Liver (tissue), 9 donors: ENCODE measurements around the gene PFKL. TPM values are rescaled to one million over a fixed set of nuclear protein-coding genes. Genes with fewer than 3 reads are reported as not detected.

Source experiments
- DNase-seq: peaks from one replicate; pipeline ENCODE4 v3.0.0-alpha.2; 2017; ENCODE audit warnings: low spot score
- H3K27ac ChIP-seq, 2 donors: one replicate each; pipeline ENCODE4 v1.7.0; 2013; ENCODE audit warnings: inconsistent platforms in 2 of 2, low read length in 2 of 2, control low read depth in 1 of 2, low read depth in 1 of 2, mild to moderate bottlenecking in 1 of 2
- H3K27me3 ChIP-seq, 4 donors: one replicate each; pipeline versions ENCODE4 v1.6.1 to v1.7.0; 2013; ENCODE audit warnings: low read length in 3 of 4, inconsistent platforms in 1 of 4, mild to moderate bottlenecking in 1 of 4, moderate library complexity in 1 of 4; ENCODE audit not compliant: control insufficient read depth in 4 of 4, insufficient read depth in 4 of 4
- H3K36me3 ChIP-seq, 4 donors: one replicate each; pipeline versions ENCODE4 v1.6.1 to v1.7.0; 2013; ENCODE audit warnings: low read length in 3 of 4, mild to moderate bottlenecking in 3 of 4, low read depth in 1 of 4, moderate library complexity in 1 of 4; ENCODE audit not compliant: control insufficient read depth in 4 of 4, insufficient read depth in 3 of 4
- H3K4me1 ChIP-seq, 4 donors: one replicate each; pipeline versions ENCODE4 v1.6.1 to v1.7.0; 2013; ENCODE audit warnings: low read length in 3 of 4, mild to moderate bottlenecking in 3 of 4, moderate library complexity in 1 of 4; ENCODE audit not compliant: control insufficient read depth in 4 of 4, insufficient read depth in 4 of 4
- H3K4me3 ChIP-seq, 3 donors: one replicate each; pipeline versions ENCODE4 v1.6.1 to v1.7.0; 2013; ENCODE audit warnings: low read length in 3 of 3, control low read depth in 1 of 3, low read depth in 1 of 3, mild to moderate bottlenecking in 1 of 3
- H3K9ac ChIP-seq, 2 donors: one replicate each; pipeline ENCODE4 v1.7.0; 2013; ENCODE audit warnings: low read length in 2 of 2, mild to moderate bottlenecking in 2 of 2, moderate library complexity in 2 of 2, control low read depth in 1 of 2, low read depth in 1 of 2
- H3K9me3 ChIP-seq, 4 donors: one replicate each; pipeline versions ENCODE4 v1.6.1 to v1.7.0; 2013; ENCODE audit warnings: low read length in 3 of 4; ENCODE audit not compliant: control insufficient read depth in 4 of 4
- ATF3 ChIP-seq: IDR thresholded peaks from 2 replicates; pipeline ENCODE4 v1.6.1; 2016; ENCODE audit warnings: antibody characterized with exemption
- EGR1 ChIP-seq, 2 donors: IDR thresholded peaks; 2 replicates each; pipeline ENCODE4 v1.6.1; 2016 to 2018; ENCODE audit warnings: antibody characterized with exemption in 2 of 2, low read depth in 2 of 2
- FOXA1 ChIP-seq: IDR thresholded peaks from 2 replicates; pipeline ENCODE4 v1.6.1; 2016; ENCODE audit warnings: antibody characterized with exemption
- FOXA2 ChIP-seq: IDR thresholded peaks from 2 replicates; pipeline ENCODE4 v1.6.1; 2016; ENCODE audit warnings: antibody characterized with exemption
- GABPA ChIP-seq, 2 donors: IDR thresholded peaks in 1 of 2; conservative IDR thresholded peaks in 1 of 2; 2 replicates each; pipeline ENCODE4 v1.6.1; 2016; ENCODE audit warnings: antibody characterized with exemption in 2 of 2, mild to moderate bottlenecking in 1 of 2, moderate library complexity in 1 of 2
- HNF4A ChIP-seq, 2 donors: conservative IDR thresholded peaks; 2 replicates each; pipeline ENCODE4 v1.6.1; 2016; ENCODE audit warnings: antibody characterized with exemption in 2 of 2, mild to moderate bottlenecking in 2 of 2
- HNF4G ChIP-seq: IDR thresholded peaks from 2 replicates; pipeline ENCODE4 v1.6.1; 2016; ENCODE audit warnings: antibody characterized with exemption
- JUND ChIP-seq, 2 donors: IDR thresholded peaks; 2 replicates each; pipeline ENCODE4 v1.6.1; 2016; ENCODE audit warnings: antibody characterized with exemption in 2 of 2
- MAX ChIP-seq: IDR thresholded peaks from 2 replicates; pipeline ENCODE4 v1.6.1; 2016; ENCODE audit warnings: antibody characterized with exemption
- NR2F2 ChIP-seq: IDR thresholded peaks from 2 replicates; pipeline ENCODE4 v1.6.1; 2016; ENCODE audit warnings: antibody characterized with exemption
- RAD21 ChIP-seq, 2 donors: IDR thresholded peaks; 2 replicates each; pipeline ENCODE4 v1.6.1; 2016; ENCODE audit warnings: antibody characterized with exemption in 2 of 2, mild to moderate bottlenecking in 2 of 2
- RXRA ChIP-seq, 2 donors: IDR thresholded peaks; 2 replicates each; pipeline ENCODE4 v1.6.1; 2017 to 2018; ENCODE audit warnings: antibody characterized with exemption in 2 of 2, mild to moderate bottlenecking in 1 of 2
- SP1 ChIP-seq: IDR thresholded peaks from 2 replicates; pipeline ENCODE4 v1.6.1; 2018; ENCODE audit warnings: antibody characterized with exemption, mild to moderate bottlenecking
- TAF1 ChIP-seq: conservative IDR thresholded peaks from 2 replicates; pipeline ENCODE4 v1.6.1; 2016; ENCODE audit warnings: antibody characterized with exemption, mild to moderate bottlenecking
- YY1 ChIP-seq: IDR thresholded peaks from 2 replicates; pipeline ENCODE4 v1.6.1; 2016; ENCODE audit warnings: antibody characterized with exemption, mild to moderate bottlenecking
- ZBTB33 ChIP-seq: IDR thresholded peaks from 2 replicates; pipeline ENCODE4 v1.6.1; 2016; ENCODE audit warnings: antibody characterized with exemption
- WGBS: extraction: QIAGEN DNeasy Blood & Tissue Kit; methylation state at CpG from one replicate; pipeline ENCODE4 v1.1.7; 2013; 5-methylcytosine and 5-hydroxymethylcytosine counted together
- polyA plus RNA-seq, 2 donors: library from polyadenylated mRNA; stranded (reverse) in 1 of 2; unstranded in 1 of 2; fragments of 200-250 nt in 1 of 2; fragments of >200 nt in 1 of 2; fragmentation: Nextera tagmentation in 1 of 2; extraction: Ambion mirVana in 1 of 2; gene quantifications; one replicate each; pipeline versions ENCODE4 v1.2.1 to v1.2.3, GENCODE V29; 2013 to 2015
- total RNA-seq, 2 donors: library from RNA; depleted of rRNA; stranded (reverse); fragments of >200 nt; gene quantifications; one replicate each; pipeline ENCODE4 v1.2.3, GENCODE V29; 2014
- TF ChIP-seq, protein P1 (sequence below): IDR thresholded peaks from 2 replicates; pipeline ENCODE4 v1.6.1; 2016; ENCODE audit warnings: antibody characterized with exemption, mild to moderate bottlenecking
- TF ChIP-seq, protein P2 (sequence below): fragments of 150-350 bp; IDR thresholded peaks from 2 replicates; pipeline ENCODE4 v1.5.1; 2017; ENCODE audit warnings: improper control_type of control experiment, low read depth, low read length; ENCODE audit not compliant: missing input control
- donor health status: healthy.
- donor health status: healthy.
- donor health status: healthy.
- donor health status: healthy.
- donor health status: healthy.

Gene PFKL
- total and polyA plus RNA-seq, 4 donors = 48.1 to 98.4 (median 81.0) TPM

DNA sequence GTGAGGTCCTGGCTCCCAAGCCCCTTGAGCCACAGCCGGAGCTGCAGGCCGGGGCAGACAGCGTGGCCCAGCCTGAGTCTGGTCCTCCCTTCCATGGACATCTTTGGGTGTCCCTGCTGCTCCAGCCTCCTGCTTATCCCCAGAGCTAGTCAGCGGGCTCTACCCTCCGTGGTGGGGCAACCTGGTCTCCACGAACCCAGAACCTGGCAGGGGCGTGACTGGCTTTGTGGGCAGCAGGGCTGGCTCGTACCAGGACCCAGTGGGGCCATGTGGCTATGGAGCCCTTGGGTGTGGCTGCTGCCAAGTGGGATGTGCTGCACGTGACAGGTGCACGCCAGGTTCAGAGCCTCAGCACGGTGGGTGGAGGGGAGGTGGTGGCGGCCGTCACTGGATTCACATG is 21.0 kb downstream of the PFKL start:
- 96% methylated on average over 13 of the region's 13 CpGs for WGBS
- TF ChIP-seq EGR1 (IDR thresholded peaks at IDR 0.05; ENCODE audit: low read depth in 2 of 2) (no peak), MAX (no peak), NR2F2 (no peak), HNF4A (conservative IDR thresholded peaks at IDR 0.05) (no peak), HNF4G (no peak), YY1 (no peak), TAF1 (no peak), SP1 (no peak), JUND (IDR thresholded peaks at IDR 0.05) (no peak), RAD21 (IDR thresholded peaks at IDR 0.05) (no peak), FOXA2 (no peak), GABPA (IDR thresholded peaks at IDR 0.05 in 1 of 2, conservative IDR thresholded peaks at IDR 0.05 in 1 of 2) (no peak), ATF3 (no peak), ZBTB33 (no peak), FOXA1 (no peak), RXRA (IDR thresholded peaks at IDR 0.05) (no peak)
- TF ChIP-seq, protein P1, sequence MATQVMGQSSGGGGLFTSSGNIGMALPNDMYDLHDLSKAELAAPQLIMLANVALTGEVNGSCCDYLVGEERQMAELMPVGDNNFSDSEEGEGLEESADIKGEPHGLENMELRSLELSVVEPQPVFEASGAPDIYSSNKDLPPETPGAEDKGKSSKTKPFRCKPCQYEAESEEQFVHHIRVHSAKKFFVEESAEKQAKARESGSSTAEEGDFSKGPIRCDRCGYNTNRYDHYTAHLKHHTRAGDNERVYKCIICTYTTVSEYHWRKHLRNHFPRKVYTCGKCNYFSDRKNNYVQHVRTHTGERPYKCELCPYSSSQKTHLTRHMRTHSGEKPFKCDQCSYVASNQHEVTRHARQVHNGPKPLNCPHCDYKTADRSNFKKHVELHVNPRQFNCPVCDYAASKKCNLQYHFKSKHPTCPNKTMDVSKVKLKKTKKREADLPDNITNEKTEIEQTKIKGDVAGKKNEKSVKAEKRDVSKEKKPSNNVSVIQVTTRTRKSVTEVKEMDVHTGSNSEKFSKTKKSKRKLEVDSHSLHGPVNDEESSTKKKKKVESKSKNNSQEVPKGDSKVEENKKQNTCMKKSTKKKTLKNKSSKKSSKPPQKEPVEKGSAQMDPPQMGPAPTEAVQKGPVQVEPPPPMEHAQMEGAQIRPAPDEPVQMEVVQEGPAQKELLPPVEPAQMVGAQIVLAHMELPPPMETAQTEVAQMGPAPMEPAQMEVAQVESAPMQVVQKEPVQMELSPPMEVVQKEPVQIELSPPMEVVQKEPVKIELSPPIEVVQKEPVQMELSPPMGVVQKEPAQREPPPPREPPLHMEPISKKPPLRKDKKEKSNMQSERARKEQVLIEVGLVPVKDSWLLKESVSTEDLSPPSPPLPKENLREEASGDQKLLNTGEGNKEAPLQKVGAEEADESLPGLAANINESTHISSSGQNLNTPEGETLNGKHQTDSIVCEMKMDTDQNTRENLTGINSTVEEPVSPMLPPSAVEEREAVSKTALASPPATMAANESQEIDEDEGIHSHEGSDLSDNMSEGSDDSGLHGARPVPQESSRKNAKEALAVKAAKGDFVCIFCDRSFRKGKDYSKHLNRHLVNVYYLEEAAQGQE = no peak
- TF ChIP-seq, protein P2, sequence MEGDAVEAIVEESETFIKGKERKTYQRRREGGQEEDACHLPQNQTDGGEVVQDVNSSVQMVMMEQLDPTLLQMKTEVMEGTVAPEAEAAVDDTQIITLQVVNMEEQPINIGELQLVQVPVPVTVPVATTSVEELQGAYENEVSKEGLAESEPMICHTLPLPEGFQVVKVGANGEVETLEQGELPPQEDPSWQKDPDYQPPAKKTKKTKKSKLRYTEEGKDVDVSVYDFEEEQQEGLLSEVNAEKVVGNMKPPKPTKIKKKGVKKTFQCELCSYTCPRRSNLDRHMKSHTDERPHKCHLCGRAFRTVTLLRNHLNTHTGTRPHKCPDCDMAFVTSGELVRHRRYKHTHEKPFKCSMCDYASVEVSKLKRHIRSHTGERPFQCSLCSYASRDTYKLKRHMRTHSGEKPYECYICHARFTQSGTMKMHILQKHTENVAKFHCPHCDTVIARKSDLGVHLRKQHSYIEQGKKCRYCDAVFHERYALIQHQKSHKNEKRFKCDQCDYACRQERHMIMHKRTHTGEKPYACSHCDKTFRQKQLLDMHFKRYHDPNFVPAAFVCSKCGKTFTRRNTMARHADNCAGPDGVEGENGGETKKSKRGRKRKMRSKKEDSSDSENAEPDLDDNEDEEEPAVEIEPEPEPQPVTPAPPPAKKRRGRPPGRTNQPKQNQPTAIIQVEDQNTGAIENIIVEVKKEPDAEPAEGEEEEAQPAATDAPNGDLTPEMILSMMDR = no peak
- Histone ChIP-seq H3K4me1 (no peaks in the 10 kb centered on the region), H3K27me3 (no peaks in the 10 kb centered on the region), H3K27ac (no peak overlapping the region), H3K4me3 (no peak overlapping the region), H3K36me3 (peaks cover 2 to 73% (median 28%) of the 10 kb centered on the region in 4 donors), H3K9ac (no peak overlapping the region), H3K9me3 (no peaks in the 10 kb centered on the region)
- DNase-seq = no peak
